PC-3 (cell line): ENCODE measurements around the gene SOX6. TPM values are rescaled to one million over a fixed set of nuclear protein-coding genes. Genes with fewer than 3 reads are reported as not detected.

Source experiments
- ATAC-seq: fragments of 200-7000 bp; cut with Tn5 transposase; 2 replicates; pipeline ENCODE4 v1.9.1; 2020; ENCODE audit warnings: mild to moderate bottlenecking, moderate library complexity
- BruUV-seq: library from RNA; stranded (reverse); fragments of 400-500 nt; replicated peaks from 2 replicates; lab custom pipeline; 2021; lab: Mats Ljungman, UMichigan
- CTCF ChIA-PET: fragments of 300-600 bp; sonication (Branson Sonifier 250); formaldehyde crosslinking; loops from one replicate; lab custom pipeline; 2022; ENCODE audit warnings: antibody characterized with exemption; lab: Charles Lee
- POLR2A ChIA-PET: fragments of 300-600 bp; sonication (Branson Sonifier 250); formaldehyde crosslinking; loops from one replicate; lab custom pipeline; 2022; ENCODE audit warnings: antibody characterized with exemption; ENCODE audit not compliant: unreplicated experiment; lab: Charles Lee
- DNase-seq: peaks from one replicate; pipeline ENCODE4 v3.0.0-alpha.2; 2015
- H2AFZ ChIP-seq: fragments of 300-600 bp; sonication (generic); 2 replicates; pipeline ENCODE4 v1.6.0; 2016; ENCODE audit warnings: antibody characterized with exemption, low read length
- H3F3A ChIP-seq: fragments of 300-600 bp; sonication (generic); one replicate; pipeline ENCODE4 v1.6.0; 2017; ENCODE audit warnings: antibody characterized with exemption, low read length, control low read depth, mild to moderate bottlenecking; ENCODE audit not compliant: unreplicated experiment
- H3K27ac ChIP-seq: fragments of 300-600 bp; sonication (generic); 2 replicates; pipeline ENCODE4 v1.5.1; 2016; ENCODE audit warnings: mild to moderate bottlenecking, low read length
- H3K27me3 ChIP-seq: fragments of 300-600 bp; sonication (generic); 2 replicates; pipeline ENCODE4 v1.6.1; 2016; ENCODE audit warnings: low read length, mixed read lengths
- H3K36me3 ChIP-seq: fragments of 300-600 bp; sonication (generic); 2 replicates; pipeline ENCODE4 v1.6.1; 2016; ENCODE audit warnings: low read depth, mixed run types, low read length, mixed read lengths
- H3K4me1 ChIP-seq: fragments of 300-600 bp; sonication (generic); 2 replicates; pipeline ENCODE4 v1.5.1; 2016; ENCODE audit warnings: low read length; ENCODE audit not compliant: insufficient read depth
- H3K4me2 ChIP-seq: fragments of 300-600 bp; sonication (generic); 2 replicates; pipeline ENCODE4 v1.6.0; 2016; ENCODE audit warnings: low read length
- H3K4me3 ChIP-seq: fragments of 300-600 bp; sonication (generic); 2 replicates; pipeline ENCODE4 v1.5.1; 2016; ENCODE audit warnings: mild to moderate bottlenecking, low read length, mixed read lengths
- H3K79me2 ChIP-seq: fragments of 300-600 bp; sonication (generic); 2 replicates; pipeline ENCODE4 v1.6.1; 2017; ENCODE audit warnings: low read length, mixed read lengths
- H3K9ac ChIP-seq: fragments of 300-600 bp; sonication (generic); 2 replicates; pipeline ENCODE4 v1.6.0; 2016; ENCODE audit warnings: mild to moderate bottlenecking, low read length
- H3K9me2 ChIP-seq: fragments of 300-600 bp; sonication (generic); replicated peaks from 2 replicates; pipeline ENCODE4 v1.6.1; 2016; ENCODE audit warnings: mixed run types, low read length, mixed read lengths
- H3K9me3 ChIP-seq: fragments of 300-600 bp; sonication (generic); 2 replicates; pipeline ENCODE4 v1.6.1; 2016; ENCODE audit warnings: low read length, mixed read lengths
- H4K20me1 ChIP-seq: fragments of 300-600 bp; sonication (generic); 2 replicates; pipeline ENCODE4 v1.6.1; 2016; ENCODE audit warnings: low read length, mixed read lengths
- EZH2 ChIP-seq: fragments of 300-600 bp; sonication (generic); IDR thresholded peaks from one replicate; pipeline ENCODE4 v1.6.1; 2017; ENCODE audit warnings: antibody characterized with exemption, mild to moderate bottlenecking, low read length; ENCODE audit not compliant: unreplicated experiment
- EZH2phosphoT487 ChIP-seq: fragments of 300-600 bp; sonication (generic); IDR thresholded peaks from 2 replicates; pipeline ENCODE4 v1.6.1; 2018; ENCODE audit warnings: mild to moderate bottlenecking, antibody characterized with exemption, low read length, borderline replicate concordance
- intact Hi-C: fragments of 100-400 bp; cut with micrococcal nuclease; formaldehyde crosslinking; loops from 2 replicates; pipeline ENCODE4 v1.9.0; 2023
- total RNA-seq: library from RNA; depleted of rRNA; stranded (reverse); fragments of >200 nt; gene quantifications from 2 replicates; pipeline ENCODE4 v1.2.3, GENCODE V29; 2014
- TF ChIP-seq, protein P1 (sequence below): fragments of 300-600 bp; sonication (generic); conservative IDR thresholded peaks from 2 replicates; pipeline ENCODE4 v1.5.1; 2017; ENCODE audit warnings: antibody characterized with exemption, low read depth, mild to moderate bottlenecking, low read length

Gene SOX6
- total RNA-seq, 1 experiment from 2014 or later: not detected

DNA sequence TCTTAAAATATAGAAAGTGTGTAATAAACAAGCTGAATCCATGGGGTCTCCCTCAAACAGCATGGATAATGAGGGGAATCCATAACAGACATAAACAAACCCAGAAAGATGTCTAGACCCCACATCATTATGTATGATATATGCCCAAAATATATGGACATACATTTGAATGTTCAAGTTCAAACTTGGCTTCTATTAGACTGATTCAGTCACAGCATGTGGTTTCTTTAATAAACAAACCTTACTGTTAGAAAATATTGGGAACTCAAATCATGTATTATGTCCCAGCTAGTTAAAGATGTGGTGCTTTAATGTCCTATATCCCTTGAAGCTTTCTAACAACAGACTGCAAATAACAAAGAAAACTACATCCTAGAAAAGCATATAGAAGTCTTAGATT, 228.6 kb downstream of the SOX6 start:
- no TSS peak for BruUV-seq
- ATAC-seq (no peak), DNase-seq (no peak)
- no peaks in the 10 kb centered on the region for H3K27me3 ChIP-seq
- H3K4me3 ChIP-seq: no peak overlapping the region
- no peaks in the 10 kb centered on the region for H3F3A ChIP-seq
- H4K20me1 ChIP-seq: no peaks in the 10 kb centered on the region
- H3K27ac ChIP-seq: no peak overlapping the region
- H3K9ac ChIP-seq: no peak overlapping the region
- no peaks in the 10 kb centered on the region for H3K79me2 ChIP-seq
- H3K36me3 ChIP-seq: no peaks in the 10 kb centered on the region
- intact Hi-C loops: no loop called here
- H3K9me2 ChIP-seq: no peaks in the 10 kb centered on the region
- H3K4me2 ChIP-seq: no peak overlapping the region
- CTCF ChIA-PET: no interaction called here
- no peaks in the 10 kb centered on the region for H3K9me3 ChIP-seq
- TF ChIP-seq EZH2: no peak
- POLR2A ChIA-PET: no interaction called here
- no peak overlapping the region for H2AFZ ChIP-seq
- H3K4me1 ChIP-seq: no peaks in the 10 kb centered on the region

DNA sequence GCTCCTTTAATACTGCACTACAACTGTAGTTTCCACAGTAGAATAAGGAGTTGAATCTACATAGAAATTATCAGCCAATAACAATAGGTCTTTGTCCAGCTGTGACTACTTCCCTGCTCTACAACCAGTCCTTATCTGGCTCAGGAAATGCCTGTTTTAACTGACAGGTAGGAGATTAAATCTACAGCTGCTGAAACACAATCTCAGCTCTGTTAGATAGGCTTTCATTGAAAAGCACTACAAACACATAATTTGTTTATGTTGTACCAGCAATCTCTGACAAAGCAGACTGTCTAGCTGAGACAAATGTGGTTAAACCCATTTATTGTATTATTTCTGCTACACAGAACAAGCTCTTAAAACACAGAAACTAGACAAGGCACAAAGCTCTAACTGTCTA, 230.0 kb downstream of the SOX6 start:
- Histone ChIP-seq H3K4me3 (no peak overlapping the region), H3K4me1 (no peaks in the 10 kb centered on the region), H3K9ac (no peak overlapping the region), H3K9me2 (no peaks in the 10 kb centered on the region), H3K27ac (no peak overlapping the region), H3K9me3 (no peaks in the 10 kb centered on the region), H3K79me2 (no peaks in the 10 kb centered on the region), H3F3A (no peaks in the 10 kb centered on the region), H2AFZ (no peak overlapping the region), H3K27me3 (no peaks in the 10 kb centered on the region), H4K20me1 (no peaks in the 10 kb centered on the region), H3K4me2 (no peak overlapping the region), H3K36me3 (no peaks in the 10 kb centered on the region)
- no TSS peak for BruUV-seq
- TF ChIP-seq EZH2phosphoT487 (no peak), EZH2 (no peak)
- TF ChIP-seq, protein P1, sequence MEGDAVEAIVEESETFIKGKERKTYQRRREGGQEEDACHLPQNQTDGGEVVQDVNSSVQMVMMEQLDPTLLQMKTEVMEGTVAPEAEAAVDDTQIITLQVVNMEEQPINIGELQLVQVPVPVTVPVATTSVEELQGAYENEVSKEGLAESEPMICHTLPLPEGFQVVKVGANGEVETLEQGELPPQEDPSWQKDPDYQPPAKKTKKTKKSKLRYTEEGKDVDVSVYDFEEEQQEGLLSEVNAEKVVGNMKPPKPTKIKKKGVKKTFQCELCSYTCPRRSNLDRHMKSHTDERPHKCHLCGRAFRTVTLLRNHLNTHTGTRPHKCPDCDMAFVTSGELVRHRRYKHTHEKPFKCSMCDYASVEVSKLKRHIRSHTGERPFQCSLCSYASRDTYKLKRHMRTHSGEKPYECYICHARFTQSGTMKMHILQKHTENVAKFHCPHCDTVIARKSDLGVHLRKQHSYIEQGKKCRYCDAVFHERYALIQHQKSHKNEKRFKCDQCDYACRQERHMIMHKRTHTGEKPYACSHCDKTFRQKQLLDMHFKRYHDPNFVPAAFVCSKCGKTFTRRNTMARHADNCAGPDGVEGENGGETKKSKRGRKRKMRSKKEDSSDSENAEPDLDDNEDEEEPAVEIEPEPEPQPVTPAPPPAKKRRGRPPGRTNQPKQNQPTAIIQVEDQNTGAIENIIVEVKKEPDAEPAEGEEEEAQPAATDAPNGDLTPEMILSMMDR: no peak
- ChIA-PET POLR2A (no interaction called here), CTCF (no interaction called here)
- ATAC-seq (no peak), DNase-seq (no peak)
- intact Hi-C loops: no loop called here

DNA sequence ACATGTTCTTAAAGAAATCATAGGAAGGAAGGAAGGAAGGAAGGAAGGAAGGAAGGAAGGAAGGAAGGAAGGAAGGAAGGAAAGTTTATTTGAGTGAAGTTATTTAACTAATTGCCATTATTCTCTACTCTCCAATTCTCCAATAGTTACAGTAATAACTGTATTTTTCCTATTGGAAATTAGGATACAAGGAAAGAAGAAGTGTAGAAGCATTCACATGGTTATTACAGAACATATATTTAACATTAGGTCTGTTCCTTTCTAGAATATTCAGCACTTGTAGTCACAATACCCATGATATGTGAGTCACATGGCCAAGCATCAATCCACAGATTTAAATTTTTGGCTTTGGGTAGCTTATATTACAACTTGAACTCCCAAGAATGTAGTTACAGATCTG, 230.6 kb downstream of the SOX6 start:
- H3K27ac ChIP-seq: no peak overlapping the region
- no peak overlapping the region for H3K9ac ChIP-seq
- H3K4me1 ChIP-seq: no peaks in the 10 kb centered on the region
- TF ChIP-seq, protein P1: no peak
- TF ChIP-seq EZH2phosphoT487: no peak
- TF ChIP-seq EZH2: no peak
- no TSS peak for BruUV-seq
- ATAC-seq (no peak), DNase-seq (no peak)
- ChIA-PET CTCF (no interaction called here), POLR2A (no interaction called here)
- no peaks in the 10 kb centered on the region for H3K9me2 ChIP-seq
- no peaks in the 10 kb centered on the region for H3K79me2 ChIP-seq
- no peaks in the 10 kb centered on the region for H3F3A ChIP-seq
- H2AFZ ChIP-seq: no peak overlapping the region
- no peaks in the 10 kb centered on the region for H3K27me3 ChIP-seq
- no peaks in the 10 kb centered on the region for H4K20me1 ChIP-seq
- H3K36me3 ChIP-seq: no peaks in the 10 kb centered on the region
- intact Hi-C loops: no loop called here
- H3K4me2 ChIP-seq: no peak overlapping the region
- no peak overlapping the region for H3K4me3 ChIP-seq
- H3K9me3 ChIP-seq: no peaks in the 10 kb centered on the region
